Glutamatergic neuron (in vitro differentiated cells): ENCODE measurements around the gene TMCC1. TPM values are rescaled to one million over a fixed set of nuclear protein-coding genes. Genes with fewer than 3 reads are reported as not detected.

ENCODE experiments used
- DNase-seq: peaks from one replicate; pipeline ENCODE4 v3.0.0; 2022
- H3K27ac Mint-ChIP-seq: one replicate; pipeline ENCODE4 v1.8.0; 2020; ENCODE audit warnings: mild to moderate bottlenecking, mixed read lengths, inconsistent platforms; ENCODE audit not compliant: unreplicated experiment
- H3K27me3 Mint-ChIP-seq: one replicate; pipeline ENCODE4 v1.8.0; 2020; ENCODE audit warnings: mild to moderate bottlenecking, moderate library complexity, mixed read lengths, inconsistent platforms; ENCODE audit not compliant: unreplicated experiment
- H3K36me3 Mint-ChIP-seq: one replicate; pipeline ENCODE4 v1.8.0; 2020; ENCODE audit warnings: mild to moderate bottlenecking, mixed read lengths, inconsistent platforms; ENCODE audit not compliant: unreplicated experiment
- H3K4me1 Mint-ChIP-seq: one replicate; pipeline ENCODE4 v1.8.0; 2020; ENCODE audit warnings: mild to moderate bottlenecking, low read depth, mixed read lengths, inconsistent platforms; ENCODE audit not compliant: unreplicated experiment
- H3K4me3 Mint-ChIP-seq: one replicate; pipeline ENCODE4 v1.8.0; 2020; ENCODE audit warnings: mild to moderate bottlenecking, mixed read lengths, inconsistent platforms; ENCODE audit not compliant: unreplicated experiment
- H3K9me3 Mint-ChIP-seq: one replicate; pipeline ENCODE4 v1.8.0; 2020; ENCODE audit warnings: mild to moderate bottlenecking, moderate library complexity, mixed read lengths, inconsistent platforms; ENCODE audit not compliant: unreplicated experiment
- CTCF ChIP-seq: fragments of 200-600 bp; sonication (generic); IDR thresholded peaks from one replicate; pipeline ENCODE4 v1.5.0; 2021; ENCODE audit not compliant: partially characterized antibody, unreplicated experiment
- total RNA-seq: library from RNA; stranded (reverse); fragmentation: NEBNext Ultra II Directional; extraction: Animal tissue kit (Norgen Biotek cat#: 25700); gene quantifications from one replicate; pipeline ENCODE4 v1.2.1, GENCODE V29; 2021; ENCODE audit not compliant: unreplicated experiment

Gene TMCC1
- total RNA-seq, 1 donor from 2014 or later, result 42.2 TPM

GRCh38 chr3:129747992-129748391 is 145.5 kb downstream of the TMCC1 start:
- H3K36me3 Mint-ChIP-seq, result no peaks in the 10 kb centered on the region
- no peak for TF ChIP-seq CTCF
- no peak for DNase-seq
- no peaks in the 10 kb centered on the region for H3K4me1 Mint-ChIP-seq
- H3K27me3 Mint-ChIP-seq, result peaks cover 3% of the 10 kb centered on the region
- no peaks in the 10 kb centered on the region for H3K9me3 Mint-ChIP-seq
- no peak overlapping the region for H3K4me3 Mint-ChIP-seq
- H3K27ac Mint-ChIP-seq, result no peak overlapping the region

DNA sequence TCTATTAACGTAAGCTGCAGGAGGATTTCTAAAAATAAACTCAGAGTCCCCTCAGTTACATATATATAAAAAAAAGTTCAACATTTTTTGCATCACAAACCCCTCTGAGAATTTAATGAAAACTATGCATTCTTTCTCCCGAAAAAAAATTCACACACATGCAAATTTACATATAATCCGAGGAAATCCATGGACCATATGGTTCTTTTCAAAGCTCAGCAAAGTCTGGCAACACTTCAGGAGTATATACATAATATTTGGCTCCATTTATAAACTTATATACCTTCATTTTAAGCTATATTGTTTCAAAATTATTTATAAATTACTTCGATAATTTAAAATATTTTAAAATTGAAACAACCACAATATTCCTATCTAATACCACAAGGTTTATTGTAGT is 146.4 kb downstream of the TMCC1 start:
- H3K4me3 Mint-ChIP-seq, result no peak overlapping the region
- DNase-seq, result no peak
- H3K27me3 Mint-ChIP-seq, result peaks cover 3% of the 10 kb centered on the region
- H3K4me1 Mint-ChIP-seq, result no peaks in the 10 kb centered on the region
- H3K9me3 Mint-ChIP-seq, result no peaks in the 10 kb centered on the region
- no peak overlapping the region for H3K27ac Mint-ChIP-seq
- no peaks in the 10 kb centered on the region for H3K36me3 Mint-ChIP-seq
- TF ChIP-seq CTCF, result no peak

DNA sequence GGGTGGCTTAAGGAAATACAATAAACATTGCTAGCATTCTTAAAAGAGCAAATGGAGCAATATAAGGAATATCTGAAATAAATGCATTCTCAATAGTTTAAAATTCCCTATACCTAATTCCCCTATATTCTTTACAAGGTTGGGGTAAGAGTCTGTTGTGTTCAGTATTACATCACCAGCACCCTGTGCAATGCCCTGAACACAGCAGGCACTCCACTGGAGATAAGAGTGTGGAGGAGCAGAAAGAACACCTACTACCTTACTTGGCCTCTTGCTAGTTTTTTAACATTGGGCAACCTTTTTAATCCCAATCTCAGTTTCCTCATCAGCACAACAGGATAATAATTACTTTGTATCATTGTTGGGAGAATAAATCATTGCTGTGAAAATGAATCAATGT is 146.9 kb downstream of the TMCC1 start:
- no peaks in the 10 kb centered on the region for H3K4me1 Mint-ChIP-seq
- H3K4me3 Mint-ChIP-seq, result no peak overlapping the region
- no peaks in the 10 kb centered on the region for H3K36me3 Mint-ChIP-seq
- peaks cover 3% of the 10 kb centered on the region for H3K27me3 Mint-ChIP-seq
- DNase-seq, result no peak
- no peak overlapping the region for H3K27ac Mint-ChIP-seq
- no peaks in the 10 kb centered on the region for H3K9me3 Mint-ChIP-seq
- no peak for TF ChIP-seq CTCF

DNA sequence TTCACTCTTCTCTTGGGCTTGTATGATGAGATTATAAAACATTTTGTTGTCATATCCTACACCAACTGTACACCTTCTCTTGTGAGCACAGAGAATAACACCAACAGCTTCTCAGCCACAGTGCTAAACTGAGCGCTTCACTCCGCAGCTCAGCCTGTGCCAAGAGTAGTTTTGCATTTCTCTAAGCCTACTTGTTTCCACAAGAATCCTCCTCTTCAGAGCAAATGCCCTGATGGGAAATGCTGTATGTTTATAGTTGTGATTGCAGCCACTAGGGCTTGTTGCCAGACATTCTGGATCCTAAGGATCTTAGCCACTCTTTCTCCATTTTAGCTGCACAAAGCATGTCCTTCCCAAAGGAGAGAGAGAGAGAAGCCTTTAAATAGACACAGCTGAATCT is 148.3 kb downstream of the TMCC1 start:
- Mint-ChIP-seq H3K9me3 (no peaks in the 10 kb centered on the region), H3K4me3 (no peak overlapping the region), H3K4me1 (no peaks in the 10 kb centered on the region), H3K27ac (no peak overlapping the region), H3K36me3 (no peaks in the 10 kb centered on the region), H3K27me3 (peaks cover 3% of the 10 kb centered on the region)
- DNase-seq, result no peak
- no peak for TF ChIP-seq CTCF

- Mint-ChIP-seq H3K9me3 (no peaks in the 10 kb centered on the region), H3K4me3 (no peak overlapping the region), H3K27ac (no peak overlapping the region), H3K27me3 (no peaks in the 10 kb centered on the region), H3K36me3 (no peaks in the 10 kb centered on the region), H3K4me1 (no peaks in the 10 kb centered on the region)
- DNase-seq, result no peak
- TF ChIP-seq CTCF, result no peak
These were observed 151.7 kb downstream of the TMCC1 start for GRCh38 chr3:129741794-129742193.
